Spleen (tissue), 11 donors: ENCODE measurements around the gene HOMER1. TPM values are rescaled to one million over a fixed set of nuclear protein-coding genes. Genes with fewer than 3 reads are reported as not detected.

Experiments
- DNase-seq: peaks from one replicate; pipeline ENCODE4 v3.0.0-alpha.2; 2020
- H3K27ac ChIP-seq, 8 donors: fragments of 200-600 bp; sonication (generic) in 7 of 8; 1 replicate in 4 of 8; 2 replicates in 4 of 8; pipeline versions ENCODE4 v1.5.0 to v1.8.0; 2016 to 2021; ENCODE audit warnings: inconsistent platforms in 4 of 8, mild to moderate bottlenecking in 4 of 8, moderate library complexity in 1 of 8
- H3K27me3 ChIP-seq, 7 donors: fragments of 200-600 bp; sonication (generic) in 6 of 7; replicated peaks in 1 of 7; 1 replicate in 4 of 7; 2 replicates in 3 of 7; pipeline versions ENCODE4 v1.5.0 to v1.8.0; 2016 to 2021; ENCODE audit warnings: inconsistent platforms in 3 of 7, mild to moderate bottlenecking in 1 of 7
- H3K36me3 ChIP-seq, 6 donors: fragments of 200-600 bp; sonication (generic) in 5 of 6; 1 replicate in 4 of 6; 2 replicates in 2 of 6; pipeline versions ENCODE4 v1.5.0 to v1.8.0; 2016 to 2021; ENCODE audit warnings: inconsistent platforms in 2 of 6
- H3K4me1 ChIP-seq, 6 donors: fragments of 200-600 bp; sonication (generic) in 5 of 6; 1 replicate in 3 of 6; 2 replicates in 3 of 6; pipeline versions ENCODE4 v1.5.0 to v1.8.0; 2016 to 2021; ENCODE audit warnings: inconsistent platforms in 3 of 6
- H3K4me3 ChIP-seq, 8 donors: fragments of 200-600 bp; sonication (generic) in 7 of 8; 1 replicate in 4 of 8; 2 replicates in 4 of 8; pipeline versions ENCODE4 v1.5.0 to v1.8.0; 2016 to 2021; ENCODE audit warnings: inconsistent platforms in 4 of 8, mild to moderate bottlenecking in 4 of 8, moderate library complexity in 2 of 8
- H3K9me3 ChIP-seq, 8 donors: fragments of 200-600 bp; sonication (generic) in 7 of 8; 1 replicate in 4 of 8; 2 replicates in 4 of 8; pipeline versions ENCODE4 v1.5.0 to v1.8.0; 2016 to 2021; ENCODE audit warnings: inconsistent platforms in 4 of 8
- CTCF ChIP-seq, 11 experiments: fragments of 200-600 bp in 7 of 11; fragments of 450-650 bp in 4 of 11; sonication (generic) in 4 of 11; IDR thresholded peaks in 8 of 11; conservative IDR thresholded peaks in 3 of 11; 1 replicate in 7 of 11; 2 replicates in 4 of 11; pipeline versions ENCODE4 v1.4.0 to v1.8.0; 2016 to 2021; ENCODE audit warnings: antibody characterized with exemption in 11 of 11, inconsistent platforms in 4 of 11, mild to moderate bottlenecking in 1 of 11
- POLR2A ChIP-seq, 3 donors: fragments of 450-650 bp; IDR thresholded peaks; one replicate each; pipeline ENCODE4 v1.5.1; 2017; ENCODE audit warnings: antibody characterized with exemption in 3 of 3, mild to moderate bottlenecking in 1 of 3
- POLR2AphosphoS5 ChIP-seq, 3 donors: sonication (generic); formaldehyde crosslinking; IDR thresholded peaks; one replicate each; pipeline ENCODE4 v1.5.1; 2017; ENCODE audit warnings: antibody characterized with exemption in 3 of 3
- WGBS, 5 donors: extraction: QIAGEN DNeasy Blood & Tissue Kit in 3 of 5; methylation state at CpG; one replicate each; pipeline versions ENCODE4 v1.1.5 to v1.1.7; 2013 to 2018; 5-methylcytosine and 5-hydroxymethylcytosine counted together
- intact Hi-C: fragments of 100-400 bp; cut with DNase I; formaldehyde crosslinking; loops from one replicate; pipeline ENCODE4 v1.15.0; 2023; ENCODE audit warnings: low total_unique reads
- polyA plus RNA-seq, 3 donors: library from polyadenylated mRNA; stranded (reverse); fragments of 200-250 nt; gene quantifications; one replicate each; pipeline ENCODE4 v1.2.1, GENCODE V29; 2013
- total RNA-seq, 7 donors: library from RNA; depleted of rRNA in 3 of 7; stranded (reverse); fragments of >200 nt in 3 of 7; fragmentation: NEBNext Ultra II Directional in 4 of 7; extraction: Animal tissue kit (Norgen Biotek cat#: 25700) in 4 of 7; gene quantifications; one replicate each; pipeline versions ENCODE4 v1.1.0 to v1.2.1, GENCODE V29; 2016 to 2021
- donor health status: healthy with polysubstance abuse.
- donor health status: DM: no; HTN: no; CAD: no; lungs with moderate emphysema.
- donor health status: DM: no; HTN: no; CAD: no.
- donor health status: Bipolar disorder and iron deficiency.
- donor health status: healthy.
- donor health status: DM: no; HTN: no; CAD: no.
- donor health status: DM: yes; HTN: yes; CAD: no.

The HOMER1 gene
- total and polyA plus RNA-seq, 10 donors, result 0.39 to 5.2 (median 2.4) TPM

GRCh38 chr5:79487251-79487650, 26.7 kb downstream of the HOMER1 start:
- no peaks in the 10 kb centered on the region for H3K36me3 ChIP-seq
- no peak for DNase-seq
- no peaks in the 10 kb centered on the region for H3K27me3 ChIP-seq
- no peak overlapping the region for H3K4me3 ChIP-seq
- intact Hi-C loops, result no loop called here
- H3K27ac ChIP-seq, result no peak overlapping the region
- H3K4me1 ChIP-seq, result no peaks in the 10 kb centered on the region
- H3K9me3 ChIP-seq, result peaks cover 0 to 4% (median 0%) of the 10 kb centered on the region in 8 donors
- TF ChIP-seq CTCF (IDR thresholded peaks at IDR 0.05 in 8 of 11, conservative IDR thresholded peaks at IDR 0.05 in 3 of 11) (no peak), POLR2A (IDR thresholded peaks at IDR 0.05) (no peak), POLR2AphosphoS5 (IDR thresholded peaks at IDR 0.05) (no peak)
- WGBS, 5 donors, result 80 to 95% (median 89%) methylated on average over 3 of the region's 3 CpGs

- no peak for TF ChIP-seq POLR2A (IDR thresholded peaks at IDR 0.05)
- no peaks in the 10 kb centered on the region for H3K36me3 ChIP-seq
- H3K4me3 ChIP-seq, result no peak overlapping the region
- intact Hi-C loops, result no loop called here
- no peaks in the 10 kb centered on the region for H3K4me1 ChIP-seq
- no peaks in the 10 kb centered on the region for H3K27me3 ChIP-seq
- 80 to 88% (median 82%) methylated on average over 2 of the region's 2 CpGs for WGBS, 5 donors
- no peak overlapping the region for H3K27ac ChIP-seq
- no peak for DNase-seq
- H3K9me3 ChIP-seq, result peaks cover 0 to 4% (median 0%) of the 10 kb centered on the region in 8 donors
These were observed 27.8 kb downstream of the HOMER1 start for GRCh38 chr5:79486116-79486515.

- no peaks in the 10 kb centered on the region for H3K27me3 ChIP-seq
- intact Hi-C loops, result no loop called here
- H3K36me3 ChIP-seq, result no peaks in the 10 kb centered on the region
- no peak for DNase-seq
- H3K9me3 ChIP-seq, result peaks cover 0 to 4% (median 0%) of the 10 kb centered on the region in 8 donors
- no peaks in the 10 kb centered on the region for H3K4me1 ChIP-seq
- 83 to 92% (median 91%) methylated on average over 1 of the region's 1 CpG for WGBS, 5 donors
- TF ChIP-seq POLR2AphosphoS5 (IDR thresholded peaks at IDR 0.05) (no peak), CTCF (IDR thresholded peaks at IDR 0.05 in 8 of 11, conservative IDR thresholded peaks at IDR 0.05 in 3 of 11) (no peak), POLR2A (IDR thresholded peaks at IDR 0.05) (no peak)
- no peak overlapping the region for H3K27ac ChIP-seq
- no peak overlapping the region for H3K4me3 ChIP-seq
These were observed 29.2 kb downstream of the HOMER1 start for GRCh38 chr5:79484731-79485130.

- Histone ChIP-seq H3K27ac (no peak overlapping the region), H3K27me3 (no peaks in the 10 kb centered on the region), H3K4me1 (no peaks in the 10 kb centered on the region), H3K9me3 (peaks cover 0 to 4% (median 0%) of the 10 kb centered on the region in 8 donors), H3K4me3 (no peak overlapping the region), H3K36me3 (no peaks in the 10 kb centered on the region)
- 89 to 100% (median 95%) methylated on average over 1 of the region's 1 CpG for WGBS, 5 donors
- intact Hi-C loops, result no loop called here
- no peak for DNase-seq
- TF ChIP-seq POLR2AphosphoS5 (IDR thresholded peaks at IDR 0.05) (no peak), POLR2A (IDR thresholded peaks at IDR 0.05) (no peak), CTCF (IDR thresholded peaks at IDR 0.05 in 8 of 11, conservative IDR thresholded peaks at IDR 0.05 in 3 of 11) (no peak)
These were observed 32.4 kb downstream of the HOMER1 start for GRCh38 chr5:79481574-79481973.

GRCh38 chr5:79480991-79481390, 32.9 kb downstream of the HOMER1 start:
- H3K36me3 ChIP-seq, result no peaks in the 10 kb centered on the region
- no peak overlapping the region for H3K27ac ChIP-seq
- no peak overlapping the region for H3K4me3 ChIP-seq
- H3K27me3 ChIP-seq, result no peaks in the 10 kb centered on the region
- WGBS, 5 donors, result 92 to 96% (median 94%) methylated on average over 3 of the region's 3 CpGs
- TF ChIP-seq POLR2A (IDR thresholded peaks at IDR 0.05), result no peak
- TF ChIP-seq CTCF (IDR thresholded peaks at IDR 0.05 in 8 of 11, conservative IDR thresholded peaks at IDR 0.05 in 3 of 11), result no peak
- no peak for TF ChIP-seq POLR2AphosphoS5 (IDR thresholded peaks at IDR 0.05)
- H3K9me3 ChIP-seq, result peaks cover 0 to 4% (median 0%) of the 10 kb centered on the region in 8 donors
- DNase-seq, result no peak
- intact Hi-C loops, result no loop called here
- no peaks in the 10 kb centered on the region for H3K4me1 ChIP-seq
